GM18502 (cell line): Measurements from ENCODE around the gene HOXA5.

Source experiments
- ATAC-seq: cut with Tn5 transposase; IDR thresholded peaks from one replicate; pipeline ENCODE4 v1.9.1; 2021; ENCODE audit warnings: mild to moderate bottlenecking; ENCODE audit not compliant: unreplicated experiment, poor library complexity

Gene HOXA5

GRCh38 chr7:27143023-27143949, at the start of gene HOXA5:
TSS of gene HOXA5 (minus strand) at chr7:27143681. CDS start at chr7:27143607, 74 bp downstream.
- ATAC-seq = no peak

DNA sequence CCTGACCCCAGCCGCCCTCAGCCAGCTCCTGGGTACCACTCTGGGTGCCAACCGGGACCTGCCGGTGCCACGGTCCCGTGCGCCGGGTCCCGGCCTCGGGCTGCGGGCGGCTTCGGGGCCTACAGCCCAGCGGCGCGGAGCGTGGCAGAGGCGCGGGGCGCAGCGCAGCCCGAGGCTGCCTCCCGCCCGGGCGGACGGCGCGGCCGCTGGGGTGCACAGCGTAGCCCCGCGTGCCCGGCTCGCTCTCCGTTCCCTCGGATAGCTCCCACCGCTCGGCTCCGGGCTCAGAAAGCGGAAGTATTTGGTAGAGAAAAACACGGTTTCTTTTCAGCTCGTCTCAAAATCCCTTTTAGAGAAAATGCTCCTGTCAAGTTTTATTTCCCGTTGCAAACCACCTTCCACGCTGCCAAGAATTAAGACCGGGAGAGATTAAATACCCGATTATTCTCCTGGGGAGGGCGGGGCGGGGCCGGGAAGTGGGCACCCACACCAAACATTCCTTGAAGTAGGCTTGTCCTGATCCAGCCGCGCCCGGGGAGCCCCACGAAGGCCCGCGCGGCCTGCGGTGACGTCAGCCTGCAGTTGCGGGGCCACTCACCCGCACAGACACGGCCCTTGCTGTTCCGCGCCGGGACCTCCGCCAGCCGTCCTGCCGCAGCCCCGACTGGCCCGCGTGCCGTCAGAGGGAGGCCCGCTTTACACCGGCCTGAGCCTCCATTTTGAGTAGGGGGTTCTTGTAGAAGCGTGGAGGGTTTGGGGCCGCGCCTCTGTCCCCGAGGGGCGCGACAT, 49.3 kb upstream of the HOXA5 start:
- no peak for ATAC-seq

GRCh38 chr7:27191833-27192545, 48.5 kb upstream of the HOXA5 start:
- no peak for ATAC-seq

GRCh38 chr7:27191161-27191731, 47.8 kb upstream of the HOXA5 start:
- no peak for ATAC-seq

DNA sequence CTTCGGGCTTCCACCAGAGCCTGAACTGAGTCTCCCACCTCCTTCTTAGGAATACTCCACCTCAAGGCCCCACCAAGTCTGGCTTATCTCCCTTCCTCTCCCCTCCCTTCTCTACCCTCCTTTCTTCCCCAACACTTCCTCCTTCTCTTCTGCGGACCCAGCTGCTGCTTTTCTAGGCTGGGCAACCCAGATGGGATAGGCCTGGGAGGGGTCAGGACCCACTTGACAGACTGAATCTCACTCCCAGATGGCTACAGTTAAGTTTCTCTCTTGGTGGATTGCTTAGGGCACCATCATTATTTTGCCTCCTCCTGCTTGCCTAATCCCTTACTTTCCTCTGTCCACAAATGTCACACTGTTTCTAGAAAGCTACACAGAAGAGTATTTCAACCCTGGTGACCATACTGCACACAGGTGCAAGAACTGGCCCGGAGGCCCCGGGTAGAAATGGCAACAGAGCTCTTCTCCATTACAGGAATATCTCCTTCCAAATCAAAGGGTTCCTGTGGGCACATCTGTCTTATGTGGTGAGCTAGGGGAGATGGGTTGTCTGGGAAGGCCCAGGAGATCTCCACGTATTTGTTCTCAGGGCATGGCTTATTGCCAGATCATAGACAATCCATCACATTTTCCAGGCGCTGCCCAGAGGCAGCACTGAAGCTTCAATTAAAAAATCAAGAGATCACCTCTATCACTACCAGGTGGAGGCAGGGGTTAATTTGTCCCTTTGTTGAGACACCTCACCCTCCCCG, 46.7 kb upstream of the HOXA5 start:
- no peak for ATAC-seq

- ATAC-seq = no peak
Observed at GRCh38 chr7:27189295-27189996, 46.0 kb upstream of the HOXA5 start.

- no peak for ATAC-seq
Observed at GRCh38 chr7:27188386-27189294, 45.2 kb upstream of the HOXA5 start.

- no peak for ATAC-seq
Observed at GRCh38 chr7:27187475-27188385, 44.2 kb upstream of the HOXA5 start.

GRCh38 chr7:27186668-27187474, 43.4 kb upstream of the HOXA5 start:
- ATAC-seq = no peak

GRCh38 chr7:27185854-27186667, 42.6 kb upstream of the HOXA5 start:
- no peak for ATAC-seq

GRCh38 chr7:27185013-27185853, 41.8 kb upstream of the HOXA5 start, which contains the start of gene HOXA11:
TSS of gene HOXA11 (minus strand) at chr7:27185232. CDS start at chr7:27185144, 88 bp downstream.
- no peak for ATAC-seq

- no peak for ATAC-seq
Observed at GRCh38 chr7:27184337-27185012, 41.0 kb upstream of the HOXA5 start.

DNA sequence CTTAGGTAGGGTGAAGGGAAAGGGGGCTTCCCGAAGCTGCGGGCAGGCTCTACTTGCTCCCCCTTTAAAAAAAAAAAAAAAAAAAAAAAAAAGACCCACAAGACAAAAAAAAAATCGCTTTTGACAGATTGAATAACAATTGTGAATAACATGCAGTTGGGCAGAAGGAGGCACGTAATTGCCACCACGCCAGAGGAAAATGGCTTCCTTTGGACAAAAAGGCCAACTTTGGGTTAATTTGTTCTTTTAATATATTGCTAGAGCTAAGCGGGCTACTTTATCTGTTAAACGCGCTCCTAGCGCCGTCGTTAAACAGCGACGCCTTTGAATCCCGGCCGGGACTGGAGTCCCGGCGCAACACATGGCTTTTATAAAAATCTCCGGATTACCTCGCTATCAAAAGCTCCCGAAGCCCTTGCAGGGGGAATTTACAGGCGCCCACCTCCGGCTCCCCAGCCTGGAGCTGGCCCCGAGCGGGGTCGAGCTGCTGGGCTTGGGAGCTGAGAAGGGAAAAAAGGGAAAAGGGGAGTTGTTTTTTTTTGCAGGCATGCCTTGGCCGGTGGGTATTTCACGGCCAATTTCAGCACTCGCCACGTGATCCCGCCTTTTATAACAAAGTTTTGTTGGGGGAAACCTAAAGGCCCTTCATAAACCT, 40.3 kb upstream of the HOXA5 start:
- no peak for ATAC-seq
